Activated T-cell treated with anti-CD3 and anti-CD28 coated beads, Interleukin-2, amount 50 U/mL, for 72 hours (primary cell): ENCODE data around the gene ARHGEF16. TPM values are rescaled to one million over a fixed set of nuclear protein-coding genes. Genes with fewer than 3 reads are reported as not detected.

ENCODE experiments used
- ATAC-seq, 2 donors: fragments of 150-1000 bp; cut with Tn5 transposase; replicated peaks in 1 of 2; 2 replicates each; pipeline ENCODE4 v1.10.0; 2021; ENCODE audit warnings: moderate library complexity in 2 of 2, mild to moderate bottlenecking in 1 of 2
- DNase-seq, 2 donors: peaks; one replicate each; pipeline ENCODE4 v3.0.0; 2021 to 2022; ENCODE audit warnings: mixed read lengths in 1 of 2
- H3K27ac Mint-ChIP-seq: one replicate; pipeline ENCODE4 v1.8.0; 2022; ENCODE audit warnings: mild to moderate bottlenecking, moderate library complexity, mixed read lengths
- H3K27me3 Mint-ChIP-seq: one replicate; pipeline ENCODE4 v1.8.0; 2022; ENCODE audit warnings: low read depth, mixed read lengths
- H3K36me3 Mint-ChIP-seq, 2 donors: one replicate each; pipeline ENCODE4 v1.8.0; 2022; ENCODE audit warnings: mixed read lengths in 2 of 2, mild to moderate bottlenecking in 1 of 2; ENCODE audit not compliant: insufficient read depth in 2 of 2
- H3K4me1 Mint-ChIP-seq: one replicate; pipeline ENCODE4 v1.8.0; 2022; ENCODE audit warnings: low read depth, mixed read lengths
- H3K4me3 Mint-ChIP-seq, 2 donors: one replicate each; pipeline ENCODE4 v1.8.0; 2022; ENCODE audit warnings: mild to moderate bottlenecking in 2 of 2, mixed read lengths in 2 of 2, moderate library complexity in 2 of 2
- H3K9me3 Mint-ChIP-seq, 2 donors: one replicate each; pipeline ENCODE4 v1.8.0; 2022; ENCODE audit warnings: mixed read lengths in 2 of 2
- total RNA-seq, 2 donors: library from RNA; stranded (reverse); gene quantifications; one replicate each; pipeline ENCODE4 v1.2.3, GENCODE V29; 2022

ARHGEF16 gene
- total RNA-seq, 2 donors from 2014 or later, result 0.14 TPM; not detected in 1

- Mint-ChIP-seq H3K27ac (no peak overlapping the region), H3K4me3 (no peak overlapping the region), H3K4me1 (no peaks in the 10 kb centered on the region), H3K9me3 (peaks cover 0 to 6% of the 10 kb centered on the region in 2 donors), H3K27me3 (no peaks in the 10 kb centered on the region), H3K36me3 (peaks cover 0 to 1% of the 10 kb centered on the region in 2 donors)
- peak; percentile 42 to 64 for ATAC-seq
- DNase-seq, result peak; percentile 56 to 60
Measured at GRCh38 chr1:3483801-3484444, 29.5 kb downstream of the ARHGEF16 start.

GRCh38 chr1:3485016-3485415 lies 30.6 kb downstream of the ARHGEF16 start:
- no peak overlapping the region for H3K4me3 Mint-ChIP-seq
- peaks cover 0 to 8% of the 10 kb centered on the region in 2 donors for H3K9me3 Mint-ChIP-seq
- H3K27ac Mint-ChIP-seq, result no peak overlapping the region
- no peak for DNase-seq
- no peaks in the 10 kb centered on the region for H3K27me3 Mint-ChIP-seq
- no peaks in the 10 kb centered on the region for H3K4me1 Mint-ChIP-seq
- peaks cover 2 to 3% of the 10 kb centered on the region in 2 donors for H3K36me3 Mint-ChIP-seq
- ATAC-seq, result no peak

GRCh38 chr1:3488432-3488831 lies 34.0 kb downstream of the ARHGEF16 start:
- Mint-ChIP-seq H3K36me3 (peaks cover 2 to 3% of the 10 kb centered on the region in 2 donors), H3K9me3 (peaks cover 0 to 8% of the 10 kb centered on the region in 2 donors), H3K27me3 (no peaks in the 10 kb centered on the region), H3K27ac (no peak overlapping the region), H3K4me3 (no peak overlapping the region), H3K4me1 (peaks cover 7% of the 10 kb centered on the region)
- no peak for ATAC-seq
- DNase-seq, result no peak

- H3K4me3 Mint-ChIP-seq, result no peak overlapping the region
- peaks cover 7% of the 10 kb centered on the region for H3K4me1 Mint-ChIP-seq
- no peak overlapping the region for H3K27ac Mint-ChIP-seq
- peaks cover 0 to 8% of the 10 kb centered on the region in 2 donors for H3K9me3 Mint-ChIP-seq
- H3K36me3 Mint-ChIP-seq, result peaks cover 2 to 3% of the 10 kb centered on the region in 2 donors
- ATAC-seq (no peak), DNase-seq (no peak)
- H3K27me3 Mint-ChIP-seq, result no peaks in the 10 kb centered on the region
Measured at GRCh38 chr1:3490046-3490745, 35.7 kb downstream of the ARHGEF16 start.

GRCh38 chr1:3491291-3492246 lies 37.1 kb downstream of the ARHGEF16 start:
- Mint-ChIP-seq H3K36me3 (peaks cover 2 to 3% of the 10 kb centered on the region in 2 donors), H3K27ac (no peak overlapping the region), H3K4me1 (peaks cover 7% of the 10 kb centered on the region), H3K9me3 (peaks cover 0 to 8% of the 10 kb centered on the region in 2 donors), H3K4me3 (peak overlapping the region; percentile 58 to 64), H3K27me3 (no peaks in the 10 kb centered on the region)
- ATAC-seq (peak; percentile 85 to 88), DNase-seq (peak; percentile 84 to 87)

- Mint-ChIP-seq H3K27me3 (no peaks in the 10 kb centered on the region), H3K27ac (no peak overlapping the region), H3K9me3 (peaks cover 0 to 8% of the 10 kb centered on the region in 2 donors), H3K4me3 (no peak overlapping the region), H3K36me3 (peaks cover 2 to 3% of the 10 kb centered on the region in 2 donors), H3K4me1 (peaks cover 7% of the 10 kb centered on the region)
- DNase-seq (no peak), ATAC-seq (no peak)
Measured at GRCh38 chr1:3492545-3493246, 38.2 kb downstream of the ARHGEF16 start.

- Mint-ChIP-seq H3K27ac (no peak overlapping the region), H3K27me3 (no peaks in the 10 kb centered on the region), H3K4me1 (peaks cover 7% of the 10 kb centered on the region), H3K4me3 (no peak overlapping the region), H3K36me3 (no peaks in the 10 kb centered on the region), H3K9me3 (no peaks in the 10 kb centered on the region)
- no peak for DNase-seq
- ATAC-seq, result no peak
Measured at GRCh38 chr1:3494321-3495308, 40.1 kb downstream of the ARHGEF16 start.

- no peaks in the 10 kb centered on the region for H3K27me3 Mint-ChIP-seq
- H3K4me1 Mint-ChIP-seq, result peaks cover 5% of the 10 kb centered on the region
- no peaks in the 10 kb centered on the region for H3K9me3 Mint-ChIP-seq
Measured at GRCh38 chr1:3495776-3496745, 41.6 kb downstream of the ARHGEF16 start.

GRCh38 chr1:3496916-3497315 lies 42.5 kb downstream of the ARHGEF16 start:
- H3K36me3 Mint-ChIP-seq, result no peaks in the 10 kb centered on the region
- no peaks in the 10 kb centered on the region for H3K9me3 Mint-ChIP-seq
- H3K4me3 Mint-ChIP-seq, result no peak overlapping the region
- DNase-seq (no peak), ATAC-seq (no peak)
- no peaks in the 10 kb centered on the region for H3K27me3 Mint-ChIP-seq
- H3K4me1 Mint-ChIP-seq, result no peaks in the 10 kb centered on the region
- H3K27ac Mint-ChIP-seq, result no peak overlapping the region

More at GRCh38 chr1:3495776-3496745, 41.6 kb downstream of the ARHGEF16 start:
- DNase-seq (no peak), ATAC-seq (no peak)
- Mint-ChIP-seq H3K36me3 (no peaks in the 10 kb centered on the region), H3K27ac (no peak overlapping the region), H3K4me3 (no peak overlapping the region)

GRCh38 chr1:3497521-3497920 lies 43.1 kb downstream of the ARHGEF16 start:
- no peaks in the 10 kb centered on the region for H3K4me1 Mint-ChIP-seq
- no peaks in the 10 kb centered on the region for H3K36me3 Mint-ChIP-seq
- DNase-seq, result no peak

More at GRCh38 chr1:3497521-3497920, 43.1 kb downstream of the ARHGEF16 start:
- ATAC-seq, result no peak
- Mint-ChIP-seq H3K4me3 (no peak overlapping the region), H3K27ac (no peak overlapping the region), H3K27me3 (no peaks in the 10 kb centered on the region), H3K9me3 (no peaks in the 10 kb centered on the region)
